OCI-LY1 (cell line): Measurements from ENCODE around the gene DEF6.
A peak's percentile ranks its signal among the peaks of the same experiment; 100 is the strongest.

Experiments
- H2AFZ ChIP-seq: fragments of 200-600 bp; sonication (generic), shearing (Covaris generic); 2 replicates; pipeline ENCODE4 v1.6.0; 2014; ENCODE audit warnings: antibody characterized with exemption, mild to moderate bottlenecking, low read length
- H3F3A ChIP-seq: fragments of 200-600 bp; sonication (generic), shearing (Covaris generic); 2 replicates; pipeline ENCODE4 v1.6.0; 2014; ENCODE audit warnings: mild to moderate bottlenecking, antibody characterized with exemption, low read length, moderate library complexity; ENCODE audit not compliant: insufficient read depth
- H3K27ac ChIP-seq: fragments of 200-600 bp; sonication (generic); 2 replicates; pipeline ENCODE4 v1.5.1; 2014; ENCODE audit warnings: low read length, mixed run types, mild to moderate bottlenecking, low read depth; ENCODE audit not compliant: poor library complexity, severe bottlenecking
- H3K27me3 ChIP-seq: fragments of 200-600 bp; sonication (generic); 2 replicates; pipeline ENCODE4 v1.6.0; 2014; ENCODE audit warnings: antibody characterized with exemption, mild to moderate bottlenecking, low read length, moderate library complexity; ENCODE audit not compliant: insufficient read depth
- H3K36me3 ChIP-seq: fragments of 200-600 bp; sonication (generic); 2 replicates; pipeline ENCODE4 v1.6.1; 2014; ENCODE audit warnings: mild to moderate bottlenecking, antibody characterized with exemption, low read length, moderate library complexity, mixed read lengths; ENCODE audit not compliant: insufficient read depth
- H3K4me1 ChIP-seq: fragments of 200-600 bp; sonication (generic); 2 replicates; pipeline ENCODE4 v1.5.1; 2014; ENCODE audit warnings: mild to moderate bottlenecking, low read length, moderate library complexity; ENCODE audit not compliant: insufficient read depth, severe bottlenecking
- H3K4me2 ChIP-seq: fragments of 200-600 bp; sonication (generic), shearing (Covaris generic); 2 replicates; pipeline ENCODE4 v1.6.1; 2014; ENCODE audit warnings: low read length
- H3K4me3 ChIP-seq: fragments of 200-600 bp; sonication (generic); 2 replicates; pipeline ENCODE4 v1.5.1; 2014; ENCODE audit warnings: low read length, low read depth, mild to moderate bottlenecking, mixed read lengths; ENCODE audit not compliant: poor library complexity, severe bottlenecking
- H3K79me2 ChIP-seq: fragments of 200-600 bp; shearing (Covaris generic); 2 replicates; pipeline ENCODE4 v1.6.1; 2016; ENCODE audit warnings: mixed run types, low read length, mixed read lengths; ENCODE audit not compliant: insufficient read depth
- H3K9ac ChIP-seq: fragments of 200-600 bp; sonication (generic), shearing (Covaris generic); 2 replicates; pipeline ENCODE4 v1.6.1; 2014; ENCODE audit warnings: mild to moderate bottlenecking, low read length, mixed read lengths
- H3K9me2 ChIP-seq: fragments of 200-600 bp; sonication (generic), shearing (Covaris generic); 2 replicates; pipeline ENCODE4 v1.6.1; 2014; ENCODE audit warnings: low read depth, mild to moderate bottlenecking, low read length, mixed read lengths
- H3K9me3 ChIP-seq: fragments of 200-600 bp; shearing (Covaris generic); 2 replicates; pipeline ENCODE4 v1.6.1; 2014; ENCODE audit warnings: low read length, mixed read lengths
- H4K20me1 ChIP-seq: fragments of 200-600 bp; sonication (generic), shearing (Covaris generic); 2 replicates; pipeline ENCODE4 v1.6.0; 2016; ENCODE audit warnings: mild to moderate bottlenecking, low read length; ENCODE audit not compliant: insufficient read depth
- CTCF ChIP-seq: fragments of 200-600 bp; sonication (generic), shearing (Covaris generic); IDR thresholded peaks from 2 replicates; pipeline ENCODE4 v1.5.1; 2017; ENCODE audit warnings: mild to moderate bottlenecking, antibody characterized with exemption, low read length, moderate library complexity, mixed read lengths
- EZH2 ChIP-seq: fragments of 200-600 bp; sonication (generic), shearing (Covaris generic); IDR thresholded peaks from 2 replicates; pipeline ENCODE4 v1.8.0; 2017; ENCODE audit warnings: borderline replicate concordance, mixed run types, mild to moderate bottlenecking, antibody characterized with exemption, low read length, moderate library complexity, mixed read lengths

DEF6 gene

GRCh38 chr6:35342258-35343091 is 44.9 kb downstream of the DEF6 start, which contains the start of gene PPARD:
Gene PPARD, plus strand, starts transcription at chr6:35342558. Its CDS starts 68,530 bp downstream, at chr6:35411088.
- no peak within 1 kb of the TSS for H3K27ac ChIP-seq

GRCh38 chr6:35343092-35343834 is 45.6 kb downstream of the DEF6 start:
- H3K27ac ChIP-seq, result no peak overlapping the region
- H3K9me3 ChIP-seq, result no peaks in the 10 kb centered on the region
- H3K4me3 ChIP-seq, result peak overlapping the region; percentile 66
- peaks cover 18% of the 10 kb centered on the region for H3K36me3 ChIP-seq
- H2AFZ ChIP-seq, result no peak overlapping the region
- H3K79me2 ChIP-seq, result no peaks in the 10 kb centered on the region
- peaks cover 26% of the 10 kb centered on the region for H3K4me1 ChIP-seq
- TF ChIP-seq EZH2, result no peak
- no peak for TF ChIP-seq CTCF
- H4K20me1 ChIP-seq, result no peaks in the 10 kb centered on the region
- peak overlapping the region; percentile 71 for H3K4me2 ChIP-seq
- H3K27me3 ChIP-seq, result no peaks in the 10 kb centered on the region
- H3F3A ChIP-seq, result no peaks in the 10 kb centered on the region
- H3K9me2 ChIP-seq, result no peaks in the 10 kb centered on the region
- H3K9ac ChIP-seq, result peak overlapping the region; percentile 56

More at GRCh38 chr6:35342258-35343091, 44.9 kb downstream of the DEF6 start, which contains the start of gene PPARD:
- Histone ChIP-seq H3K36me3 (peaks cover 18% of the 10 kb centered on the region), H3K9me2 (no peaks in the 10 kb centered on the region), H3K9me3 (no peaks in the 10 kb centered on the region), H3K4me2 (peak within 1 kb of the TSS; percentile 71), H2AFZ (no peak within 1 kb of the TSS), H3F3A (no peaks in the 10 kb centered on the region), H3K4me3 (peak within 1 kb of the TSS; percentile 66), H3K79me2 (no peaks in the 10 kb centered on the region), H3K27me3 (no peaks in the 10 kb centered on the region), H3K4me1 (peaks cover 21% of the 10 kb centered on the region), H4K20me1 (no peaks in the 10 kb centered on the region), H3K9ac (peak within 1 kb of the TSS; percentile 56)
- peak; percentile 97 for TF ChIP-seq CTCF
- no peak for TF ChIP-seq EZH2

GRCh38 chr6:35343835-35344550 is 46.4 kb downstream of the DEF6 start:
- H3K27me3 ChIP-seq, result no peaks in the 10 kb centered on the region
- peaks cover 33% of the 10 kb centered on the region for H3K4me1 ChIP-seq
- peak overlapping the region; percentile 71; the same call in 1 of the 2 replicates for H3K4me2 ChIP-seq
- H3F3A ChIP-seq, result no peaks in the 10 kb centered on the region
- no peaks in the 10 kb centered on the region for H3K79me2 ChIP-seq
- no peaks in the 10 kb centered on the region for H4K20me1 ChIP-seq
- no peak overlapping the region for H2AFZ ChIP-seq
- H3K9me3 ChIP-seq, result no peaks in the 10 kb centered on the region
- no peak for TF ChIP-seq EZH2
- peak overlapping the region; percentile 66 for H3K4me3 ChIP-seq
- no peak overlapping the region for H3K27ac ChIP-seq
- H3K9ac ChIP-seq, result no peak overlapping the region
- no peaks in the 10 kb centered on the region for H3K9me2 ChIP-seq
- peaks cover 18% of the 10 kb centered on the region for H3K36me3 ChIP-seq
